ENCODE measurements around the gene SPOP. TPM values are rescaled to one million over a fixed set of nuclear protein-coding genes. Genes with fewer than 3 reads are reported as not detected.

SPOP gene
- total and polyA plus RNA-seq, 2 donors (not counting 1 experiment from before 2014, with no cell fraction given): 46.7 to 112 TPM

GRCh38 chr17:49595980-49596379 is 81.9 kb downstream of the SPOP start:
- H3K79me2 ChIP-seq (ENCODE audit: control insufficient read depth, insufficient read depth, low read length): no peaks in the 10 kb centered on the region
- no peak overlapping the region for H3K4me2 ChIP-seq (ENCODE audit: extremely low read depth, insufficient read depth, low read length)
- H3K36me3 ChIP-seq (ENCODE audit: control insufficient read depth, insufficient read depth, low read length): peaks cover 2% of the 10 kb centered on the region
- H3K27me3 ChIP-seq (ENCODE audit: control insufficient read depth, insufficient read depth, low read length): no peaks in the 10 kb centered on the region
- no peaks in the 10 kb centered on the region for H3K9me3 ChIP-seq (ENCODE audit: control insufficient read depth, insufficient read depth, low read depth, low read length)
- no peaks in the 10 kb centered on the region for H3K4me1 ChIP-seq (ENCODE audit: control insufficient read depth, extremely low read depth, insufficient read depth, low read length)
- no peak for TF ChIP-seq EZH2 (IDR thresholded peaks at IDR 0.05; ENCODE audit: low read length, missing control alignments)
- no peak for TF ChIP-seq CTCF (conservative IDR thresholded peaks at IDR 0.05 in 1 of 2, IDR thresholded peaks at IDR 0.05 in 1 of 2; ENCODE audit: low read depth in 1 of 2, low read length in 2 of 2)
- H2AFZ ChIP-seq (ENCODE audit: low read length): no peak overlapping the region
- no peak overlapping the region for H3K27ac ChIP-seq (ENCODE audit: insufficient read depth, low read length)
- no peaks in the 10 kb centered on the region for H4K20me1 ChIP-seq (ENCODE audit: control insufficient read depth, extremely low read depth, insufficient read depth, low read length)
- no peak overlapping the region for H3K4me3 ChIP-seq (replicated peaks in 1 of 4; ENCODE audit: control extremely low read depth in 1 of 4, insufficient read depth in 1 of 4, low read depth in 3 of 4, low read length in 4 of 4)
- no peak for DNase-seq (ENCODE audit: low read depth in 2 of 2)
- H3K9ac ChIP-seq (ENCODE audit: insufficient read depth, low read length): no peak overlapping the region

GRCh38 chr17:49595328-49595727 is 82.6 kb downstream of the SPOP start:
- Histone ChIP-seq H3K4me3 (replicated peaks in 1 of 4; ENCODE audit: control extremely low read depth in 1 of 4, insufficient read depth in 1 of 4, low read depth in 3 of 4, low read length in 4 of 4) (no peak overlapping the region), H3K79me2 (ENCODE audit: control insufficient read depth, insufficient read depth, low read length) (no peaks in the 10 kb centered on the region), H3K27ac (ENCODE audit: insufficient read depth, low read length) (no peak overlapping the region), H3K9me3 (ENCODE audit: control insufficient read depth, insufficient read depth, low read depth, low read length) (no peaks in the 10 kb centered on the region), H3K36me3 (ENCODE audit: control insufficient read depth, insufficient read depth, low read length) (peaks cover 2% of the 10 kb centered on the region), H3K9ac (ENCODE audit: insufficient read depth, low read length) (no peak overlapping the region), H3K27me3 (ENCODE audit: control insufficient read depth, insufficient read depth, low read length) (no peaks in the 10 kb centered on the region), H3K4me2 (ENCODE audit: extremely low read depth, insufficient read depth, low read length) (no peak overlapping the region), H4K20me1 (ENCODE audit: control insufficient read depth, extremely low read depth, insufficient read depth, low read length) (no peaks in the 10 kb centered on the region), H3K4me1 (ENCODE audit: control insufficient read depth, extremely low read depth, insufficient read depth, low read length) (no peaks in the 10 kb centered on the region), H2AFZ (ENCODE audit: low read length) (no peak overlapping the region)
- TF ChIP-seq EZH2 (IDR thresholded peaks at IDR 0.05; ENCODE audit: low read length, missing control alignments) (no peak), CTCF (conservative IDR thresholded peaks at IDR 0.05 in 1 of 2, IDR thresholded peaks at IDR 0.05 in 1 of 2; ENCODE audit: low read depth in 1 of 2, low read length in 2 of 2) (no peak)
- no peak for DNase-seq (ENCODE audit: low read depth in 2 of 2)

- Histone ChIP-seq H4K20me1 (ENCODE audit: control insufficient read depth, extremely low read depth, insufficient read depth, low read length) (no peaks in the 10 kb centered on the region), H3K4me2 (ENCODE audit: extremely low read depth, insufficient read depth, low read length) (no peak overlapping the region), H3K27me3 (ENCODE audit: control insufficient read depth, insufficient read depth, low read length) (no peaks in the 10 kb centered on the region), H2AFZ (ENCODE audit: low read length) (no peak overlapping the region), H3K4me1 (ENCODE audit: control insufficient read depth, extremely low read depth, insufficient read depth, low read length) (peaks cover 3% of the 10 kb centered on the region), H3K9ac (ENCODE audit: insufficient read depth, low read length) (no peak overlapping the region), H3K36me3 (ENCODE audit: control insufficient read depth, insufficient read depth, low read length) (no peaks in the 10 kb centered on the region), H3K27ac (ENCODE audit: insufficient read depth, low read length) (no peak overlapping the region), H3K9me3 (ENCODE audit: control insufficient read depth, insufficient read depth, low read depth, low read length) (no peaks in the 10 kb centered on the region), H3K4me3 (replicated peaks in 1 of 4; ENCODE audit: control extremely low read depth in 1 of 4, insufficient read depth in 1 of 4, low read depth in 3 of 4, low read length in 4 of 4) (no peak overlapping the region), H3K79me2 (ENCODE audit: control insufficient read depth, insufficient read depth, low read length) (no peaks in the 10 kb centered on the region)
- DNase-seq (ENCODE audit: low read depth in 2 of 2): no peak
- TF ChIP-seq EZH2 (IDR thresholded peaks at IDR 0.05; ENCODE audit: low read length, missing control alignments) (no peak), CTCF (conservative IDR thresholded peaks at IDR 0.05 in 1 of 2, IDR thresholded peaks at IDR 0.05 in 1 of 2; ENCODE audit: low read depth in 1 of 2, low read length in 2 of 2) (no peak)
These were observed 85.6 kb downstream of the SPOP start for GRCh38 chr17:49592263-49592662.
